DOHH2 (cell line): Measurements from ENCODE around the gene LRRC75A.

Experiments
- H3F3A ChIP-seq: fragments of 200-600 bp; sonication (generic), shearing (Covaris generic); 2 replicates; pipeline ENCODE4 v1.6.0; 2016; ENCODE audit warnings: antibody characterized with exemption, mild to moderate bottlenecking; ENCODE audit not compliant: control insufficient read depth, insufficient read depth
- H3K27ac ChIP-seq: fragments of 200-600 bp; sonication (generic); 2 replicates; pipeline ENCODE4 v1.5.1; 2014; ENCODE audit warnings: low read depth, mild to moderate bottlenecking, low read length, moderate library complexity
- H3K27me3 ChIP-seq: fragments of 200-600 bp; sonication (generic); 2 replicates; pipeline ENCODE4 v1.6.1; 2014; ENCODE audit warnings: mild to moderate bottlenecking, low read length, mixed read lengths; ENCODE audit not compliant: control insufficient read depth
- H3K36me3 ChIP-seq: fragments of 200-600 bp; sonication (generic); 2 replicates; pipeline ENCODE4 v1.6.1; 2014; ENCODE audit warnings: mild to moderate bottlenecking, low read length, moderate library complexity, mixed read lengths; ENCODE audit not compliant: control insufficient read depth
- H3K4me1 ChIP-seq: fragments of 200-600 bp; sonication (generic); 2 replicates; pipeline ENCODE4 v1.6.1; 2014; ENCODE audit warnings: mild to moderate bottlenecking, low read length, mixed read lengths; ENCODE audit not compliant: control insufficient read depth
- H3K4me2 ChIP-seq: fragments of 200-600 bp; sonication (generic); 2 replicates; pipeline ENCODE4 v1.6.0; 2014; ENCODE audit warnings: mild to moderate bottlenecking, low read length, moderate library complexity
- H3K4me3 ChIP-seq: fragments of 200-600 bp; sonication (generic); 2 replicates; pipeline ENCODE4 v1.5.1; 2014; ENCODE audit warnings: mild to moderate bottlenecking, low read length, mixed read lengths
- H3K79me2 ChIP-seq: fragments of 200-600 bp; sonication (generic); 2 replicates; pipeline ENCODE4 v1.6.1; 2014; ENCODE audit warnings: mild to moderate bottlenecking, low read length, mixed read lengths; ENCODE audit not compliant: control insufficient read depth
- H3K9me2 ChIP-seq: fragments of 200-600 bp; sonication (generic); replicated peaks from 2 replicates; pipeline ENCODE4 v1.6.1; 2014; ENCODE audit warnings: mild to moderate bottlenecking, low read length, mixed read lengths; ENCODE audit not compliant: control insufficient read depth
- H3K9me3 ChIP-seq: fragments of 200-600 bp; sonication (generic); 2 replicates; pipeline ENCODE4 v1.6.1; 2014; ENCODE audit warnings: antibody characterized with exemption, low read length, mixed read lengths; ENCODE audit not compliant: control insufficient read depth, insufficient read depth
- H4K20me1 ChIP-seq: fragments of 200-600 bp; sonication (generic); 2 replicates; pipeline ENCODE4 v1.6.0; 2014; ENCODE audit warnings: low read depth, mild to moderate bottlenecking, antibody characterized with exemption, low read length, moderate library complexity; ENCODE audit not compliant: control insufficient read depth, insufficient read depth
- CTCF ChIP-seq: fragments of 200-600 bp; sonication (generic); IDR thresholded peaks from one replicate; pipeline ENCODE4 v1.5.1; 2014; ENCODE audit warnings: antibody characterized with exemption, mild to moderate bottlenecking, low read depth, low read length; ENCODE audit not compliant: poor library complexity, severe bottlenecking
- EZH2phosphoT487 ChIP-seq: fragments of 200-600 bp; sonication (generic); IDR thresholded peaks from 2 replicates; pipeline ENCODE4 v1.6.1; 2017; ENCODE audit warnings: borderline replicate concordance, mild to moderate bottlenecking, antibody characterized with exemption, low read length, moderate library complexity, mixed read lengths

LRRC75A gene

GRCh38 chr17:16425698-16426659 lies 66.0 kb downstream of the LRRC75A start:
- Histone ChIP-seq H3K27ac (no peak overlapping the region), H3K4me1 (peaks cover 8% of the 10 kb centered on the region), H3K36me3 (no peaks in the 10 kb centered on the region), H3K4me2 (no peak overlapping the region), H3K9me2 (no peaks in the 10 kb centered on the region), H3K79me2 (no peaks in the 10 kb centered on the region), H3K27me3 (no peaks in the 10 kb centered on the region), H3F3A (no peaks in the 10 kb centered on the region), H3K4me3 (no peak overlapping the region), H3K9me3 (no peaks in the 10 kb centered on the region), H4K20me1 (no peaks in the 10 kb centered on the region)
- TF ChIP-seq CTCF = no peak
- no peak for TF ChIP-seq EZH2phosphoT487

- Histone ChIP-seq H3K9me2 (no peaks in the 10 kb centered on the region), H3K27me3 (no peaks in the 10 kb centered on the region), H3K9me3 (no peaks in the 10 kb centered on the region), H3F3A (no peaks in the 10 kb centered on the region), H3K4me3 (no peak overlapping the region), H3K79me2 (no peaks in the 10 kb centered on the region), H3K36me3 (no peaks in the 10 kb centered on the region), H3K4me2 (no peak overlapping the region), H3K27ac (no peak overlapping the region), H4K20me1 (no peaks in the 10 kb centered on the region), H3K4me1 (peaks cover 8% of the 10 kb centered on the region)
- TF ChIP-seq CTCF (no peak), EZH2phosphoT487 (no peak)
Measured at GRCh38 chr17:16425202-16425601, 66.8 kb downstream of the LRRC75A start.

GRCh38 chr17:16423226-16423872 lies 68.6 kb downstream of the LRRC75A start:
- Histone ChIP-seq H3K9me2 (no peaks in the 10 kb centered on the region), H3K4me1 (peaks cover 15% of the 10 kb centered on the region), H3K9me3 (no peaks in the 10 kb centered on the region), H4K20me1 (no peaks in the 10 kb centered on the region), H3K36me3 (no peaks in the 10 kb centered on the region), H3K79me2 (no peaks in the 10 kb centered on the region), H3K4me2 (no peak overlapping the region), H3K27me3 (no peaks in the 10 kb centered on the region), H3F3A (no peaks in the 10 kb centered on the region), H3K27ac (no peak overlapping the region), H3K4me3 (no peak overlapping the region)
- TF ChIP-seq EZH2phosphoT487 (no peak), CTCF (no peak)
